Upper lobe of right lung (tissue), 1 donor: ENCODE results near the gene TPRN. TPM values are rescaled to one million over a fixed set of nuclear protein-coding genes. Genes with fewer than 3 reads are reported as not detected.

Source experiments
- ATAC-seq: fragments of 200-7000 bp; cut with Tn5 transposase; one replicate; pipeline ENCODE4 v1.9.1; 2020; ENCODE audit warnings: mild to moderate bottlenecking, moderate library complexity
- DNase-seq: peaks from one replicate; pipeline ENCODE4 v3.0.0-alpha.2; 2020
- H3K27ac ChIP-seq: fragments of 200-600 bp; one replicate; pipeline ENCODE4 v1.8.0; 2022
- H3K27me3 ChIP-seq: fragments of 200-600 bp; one replicate; pipeline ENCODE4 v1.8.0; 2022; ENCODE audit warnings: mild to moderate bottlenecking
- H3K36me3 ChIP-seq: fragments of 200-600 bp; one replicate; pipeline ENCODE4 v1.8.0; 2022
- H3K4me1 ChIP-seq: fragments of 200-600 bp; one replicate; pipeline ENCODE4 v1.8.0; 2022
- H3K4me3 ChIP-seq: fragments of 200-600 bp; one replicate; pipeline ENCODE4 v1.8.0; 2022; ENCODE audit warnings: mild to moderate bottlenecking
- H3K9me3 ChIP-seq: fragments of 200-600 bp; one replicate; pipeline ENCODE4 v1.8.0; 2022
- CTCF ChIP-seq: fragments of 200-600 bp; IDR thresholded peaks from one replicate; pipeline ENCODE4 v1.8.0; 2022; ENCODE audit warnings: antibody characterized with exemption
- intact Hi-C: fragments of 100-400 bp; cut with DNase I; formaldehyde crosslinking; loops from one replicate; pipeline ENCODE4 v1.11.0; 2022
- total RNA-seq: library from RNA; stranded (reverse); fragmentation: NEBNext Ultra II Directional; extraction: Animal tissue kit (Norgen Biotek cat#: 25700); gene quantifications from one replicate; pipeline ENCODE4 v1.2.1, GENCODE V29; 2021
- donor health status: DM: no; HTN: yes; CAD: no; lungs with severe emphysema.

TPRN gene
- total RNA-seq, 1 donor from 2014 or later, result 22.3 TPM

- TF ChIP-seq CTCF, result no peak
- Histone ChIP-seq H3K4me3 (no peak overlapping the region), H3K36me3 (no peaks in the 10 kb centered on the region), H3K9me3 (no peaks in the 10 kb centered on the region), H3K27me3 (peaks cover 97% of the 10 kb centered on the region), H3K27ac (no peak overlapping the region), H3K4me1 (peaks cover 25% of the 10 kb centered on the region)
- DNase-seq (no peak), ATAC-seq (no peak)
- intact Hi-C loops, result no loop called here
Measured at GRCh38 chr9:137161558-137162486, 38.7 kb downstream of the TPRN start.

GRCh38 chr9:137160716-137161557 is 39.6 kb downstream of the TPRN start:
- Histone ChIP-seq H3K36me3 (no peaks in the 10 kb centered on the region), H3K4me3 (no peak overlapping the region), H3K27ac (no peak overlapping the region), H3K9me3 (no peaks in the 10 kb centered on the region), H3K4me1 (peaks cover 25% of the 10 kb centered on the region), H3K27me3 (peaks cover 97% of the 10 kb centered on the region)
- DNase-seq, result no peak
- no peak for ATAC-seq
- intact Hi-C loops, result no loop called here
- TF ChIP-seq CTCF, result no peak

GRCh38 chr9:137160054-137160425 is 40.5 kb downstream of the TPRN start:
- Histone ChIP-seq H3K36me3 (no peaks in the 10 kb centered on the region), H3K27ac (no peak overlapping the region), H3K27me3 (peaks cover 97% of the 10 kb centered on the region), H3K4me1 (peaks cover 25% of the 10 kb centered on the region), H3K4me3 (no peak overlapping the region), H3K9me3 (no peaks in the 10 kb centered on the region)
- intact Hi-C loops, result no loop called here
- TF ChIP-seq CTCF, result no peak
- no peak for ATAC-seq
- no peak for DNase-seq

GRCh38 chr9:137159105-137160053 is 41.2 kb downstream of the TPRN start:
- peaks cover 25% of the 10 kb centered on the region for H3K4me1 ChIP-seq
- no peaks in the 10 kb centered on the region for H3K9me3 ChIP-seq
- no peak for DNase-seq
- H3K27ac ChIP-seq, result no peak overlapping the region
- H3K36me3 ChIP-seq, result no peaks in the 10 kb centered on the region
- H3K27me3 ChIP-seq, result peaks cover 90% of the 10 kb centered on the region
- intact Hi-C loops, result no loop called here
- ATAC-seq, result no peak
- TF ChIP-seq CTCF, result no peak
- H3K4me3 ChIP-seq, result no peak overlapping the region

GRCh38 chr9:137158625-137159024 is 41.9 kb downstream of the TPRN start:
- no peak overlapping the region for H3K4me3 ChIP-seq

More at GRCh38 chr9:137158625-137159024, 41.9 kb downstream of the TPRN start:
- no peaks in the 10 kb centered on the region for H3K9me3 ChIP-seq
- peaks cover 83% of the 10 kb centered on the region for H3K27me3 ChIP-seq
- ATAC-seq (no peak), DNase-seq (no peak)
- no peak for TF ChIP-seq CTCF
- intact Hi-C loops, result no loop called here
- H3K36me3 ChIP-seq, result no peaks in the 10 kb centered on the region
- no peak overlapping the region for H3K27ac ChIP-seq
- H3K4me1 ChIP-seq, result peaks cover 25% of the 10 kb centered on the region
